NOMO-1 treated with dmso at 0.1 percent for 144 hours (cell line): ENCODE results near the gene TDRD7.
"Not testable (repeated sequence)": the region's sequence is repeated elsewhere in the genome, so short reads cannot be mapped to it uniquely, and the experiment has no call there.

Experiments used
- DNase-seq: peaks from one replicate; lab custom pipeline; 2025; ENCODE audit not compliant: unreplicated experiment; lab: John Stamatoyannopoulos, UW

Gene TDRD7

GRCh38 chr9:97419309-97419867, 7.5 kb downstream of the TDRD7 start:
- no peak for DNase-seq

GRCh38 chr9:97425336-97425972, 13.6 kb downstream of the TDRD7 start:
- DNase-seq: no peak

- no peak for DNase-seq
Observed at GRCh38 chr9:97425973-97426336, 14.1 kb downstream of the TDRD7 start.

GRCh38 chr9:97427885-97428284, 16.0 kb downstream of the TDRD7 start:
- no peak for DNase-seq

- DNase-seq: no peak
Observed at GRCh38 chr9:97430316-97431043, 18.6 kb downstream of the TDRD7 start.

- no peak for DNase-seq
Observed at GRCh38 chr9:97431044-97431441, 19.1 kb downstream of the TDRD7 start.

GRCh38 chr9:97431549-97432143, 19.8 kb downstream of the TDRD7 start:
- DNase-seq: no peak

- no peak for DNase-seq
Observed at GRCh38 chr9:97437051-97437600, 25.2 kb downstream of the TDRD7 start.

- DNase-seq: no peak
Observed at GRCh38 chr9:97438257-97438656, 26.4 kb downstream of the TDRD7 start.

GRCh38 chr9:97438666-97439065, 26.8 kb downstream of the TDRD7 start:
- no peak for DNase-seq

- DNase-seq: no peak
Observed at GRCh38 chr9:97440160-97440559, 28.3 kb downstream of the TDRD7 start.

- DNase-seq: no peak
Observed at GRCh38 chr9:97441729-97442128, 29.8 kb downstream of the TDRD7 start.

- no peak for DNase-seq
Observed at GRCh38 chr9:97445119-97445701, 33.3 kb downstream of the TDRD7 start.

GRCh38 chr9:97447001-97447400, 35.1 kb downstream of the TDRD7 start:
- DNase-seq: peak; percentile 37

GRCh38 chr9:97453573-97453972, 41.7 kb downstream of the TDRD7 start:
- not testable (repeated sequence) for DNase-seq

GRCh38 chr9:97456841-97457240, 44.9 kb downstream of the TDRD7 start:
- DNase-seq: not testable (repeated sequence)

- DNase-seq: no peak
Observed at GRCh38 chr9:97459326-97459725, 47.4 kb downstream of the TDRD7 start.

GRCh38 chr9:97462159-97462558, 50.3 kb downstream of the TDRD7 start:
- no peak for DNase-seq

- DNase-seq: no peak
Observed at GRCh38 chr9:97462914-97463313, 51.0 kb downstream of the TDRD7 start.

- DNase-seq: no peak
Observed at GRCh38 chr9:97468658-97469448, 57.0 kb downstream of the TDRD7 start.

- no peak for DNase-seq
Observed at GRCh38 chr9:97470076-97470475, 58.2 kb downstream of the TDRD7 start.
